ENCODE measurements around the gene UBE3A.

Gene UBE3A

DNA sequence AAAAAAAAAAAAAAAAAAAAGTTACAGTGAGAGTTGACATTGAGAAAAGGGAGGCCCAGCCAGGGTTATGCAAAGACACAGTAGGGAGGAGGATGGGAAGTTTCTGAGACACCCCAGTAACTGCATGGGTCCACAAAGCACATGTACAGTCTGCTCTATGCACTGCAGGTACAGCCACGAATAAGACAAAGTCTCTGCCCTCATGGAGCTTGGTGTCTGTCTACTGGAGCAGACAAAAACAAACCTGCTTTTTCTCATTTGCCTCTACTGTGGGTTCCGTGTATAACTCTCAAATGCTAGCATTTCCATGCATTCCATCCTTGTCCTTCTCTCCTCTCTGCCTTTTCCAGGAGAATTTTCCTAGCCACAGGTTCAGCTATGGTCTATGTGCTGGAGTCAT lies 107.4 kb downstream of the UBE3A start:
- H3K4me3 ChIP-seq (ENCODE audit: low read depth, low read length), result no peak overlapping the region
- TF ChIP-seq, protein P1, sequence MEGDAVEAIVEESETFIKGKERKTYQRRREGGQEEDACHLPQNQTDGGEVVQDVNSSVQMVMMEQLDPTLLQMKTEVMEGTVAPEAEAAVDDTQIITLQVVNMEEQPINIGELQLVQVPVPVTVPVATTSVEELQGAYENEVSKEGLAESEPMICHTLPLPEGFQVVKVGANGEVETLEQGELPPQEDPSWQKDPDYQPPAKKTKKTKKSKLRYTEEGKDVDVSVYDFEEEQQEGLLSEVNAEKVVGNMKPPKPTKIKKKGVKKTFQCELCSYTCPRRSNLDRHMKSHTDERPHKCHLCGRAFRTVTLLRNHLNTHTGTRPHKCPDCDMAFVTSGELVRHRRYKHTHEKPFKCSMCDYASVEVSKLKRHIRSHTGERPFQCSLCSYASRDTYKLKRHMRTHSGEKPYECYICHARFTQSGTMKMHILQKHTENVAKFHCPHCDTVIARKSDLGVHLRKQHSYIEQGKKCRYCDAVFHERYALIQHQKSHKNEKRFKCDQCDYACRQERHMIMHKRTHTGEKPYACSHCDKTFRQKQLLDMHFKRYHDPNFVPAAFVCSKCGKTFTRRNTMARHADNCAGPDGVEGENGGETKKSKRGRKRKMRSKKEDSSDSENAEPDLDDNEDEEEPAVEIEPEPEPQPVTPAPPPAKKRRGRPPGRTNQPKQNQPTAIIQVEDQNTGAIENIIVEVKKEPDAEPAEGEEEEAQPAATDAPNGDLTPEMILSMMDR (IDR thresholded peaks at IDR 0.05; ENCODE audit: low read depth, low read length, missing control alignments), result no peak
- DNase-seq (ENCODE audit: low read depth), result no peak

GRCh38 chr15:25329696-25330095 lies 109.1 kb downstream of the UBE3A start:
- no peak overlapping the region for H3K4me3 ChIP-seq (ENCODE audit: low read depth, low read length)
- DNase-seq (ENCODE audit: low read depth), result no peak
- TF ChIP-seq, protein P1 (IDR thresholded peaks at IDR 0.05; ENCODE audit: low read depth, low read length, missing control alignments), result no peak

- TF ChIP-seq, protein P1 (IDR thresholded peaks at IDR 0.05; ENCODE audit: low read depth, low read length, missing control alignments), result no peak
- no peak overlapping the region for H3K4me3 ChIP-seq (ENCODE audit: low read depth, low read length)
- DNase-seq (ENCODE audit: low read depth), result no peak
These were observed 111.1 kb downstream of the UBE3A start for GRCh38 chr15:25327686-25328085.

DNA sequence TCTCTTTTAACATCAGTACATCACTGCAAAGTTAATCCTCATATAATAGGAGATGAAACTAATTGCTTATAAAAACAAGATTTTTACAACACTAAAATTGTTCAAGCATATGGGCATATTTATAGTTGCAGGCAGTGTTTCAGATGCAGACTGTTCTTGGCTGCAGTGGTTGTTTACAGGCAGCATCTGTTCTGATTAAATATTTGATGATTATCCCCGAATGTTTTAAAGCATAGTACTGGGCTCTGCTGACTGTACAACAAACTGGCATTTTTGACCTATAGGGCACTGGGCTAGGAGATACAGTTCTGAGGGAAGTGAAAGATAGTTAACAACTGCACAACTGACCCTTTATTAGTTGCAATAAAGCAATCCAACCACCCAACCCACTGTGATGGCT lies 113.6 kb downstream of the UBE3A start:
- DNase-seq (ENCODE audit: low read depth), result no peak
- TF ChIP-seq, protein P1 (IDR thresholded peaks at IDR 0.05; ENCODE audit: low read depth, low read length, missing control alignments), result no peak
- H3K4me3 ChIP-seq (ENCODE audit: low read depth, low read length), result no peak overlapping the region

GRCh38 chr15:25323420-25323819 lies 115.4 kb downstream of the UBE3A start:
- TF ChIP-seq, protein P1 (IDR thresholded peaks at IDR 0.05; ENCODE audit: low read depth, low read length, missing control alignments), result no peak
- no peak overlapping the region for H3K4me3 ChIP-seq (ENCODE audit: low read depth, low read length)
- DNase-seq (ENCODE audit: low read depth), result no peak

DNA sequence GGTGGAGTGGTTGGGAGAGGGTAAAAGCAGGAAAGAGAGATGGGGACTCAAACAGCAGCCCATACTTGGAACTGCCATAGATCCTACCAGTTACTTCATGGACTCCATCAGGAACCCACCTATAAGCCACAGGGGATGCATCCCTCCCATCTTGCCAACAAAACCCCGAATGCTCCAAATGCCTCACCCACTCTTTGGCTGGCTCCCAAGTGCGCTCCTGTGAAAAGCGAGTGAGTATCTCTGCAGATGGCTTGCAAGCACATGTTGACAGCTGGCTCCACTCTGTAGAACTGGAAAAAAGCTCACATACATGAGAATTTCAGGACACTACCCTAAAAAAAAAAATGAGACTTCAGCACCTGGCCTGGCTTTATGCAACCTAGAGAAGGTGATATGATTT lies 151.0 kb downstream of the UBE3A start:
- DNase-seq (ENCODE audit: low read depth), result no peak
- TF ChIP-seq, protein P1 (IDR thresholded peaks at IDR 0.05; ENCODE audit: low read depth, low read length, missing control alignments), result no peak
- H3K4me3 ChIP-seq (ENCODE audit: low read depth, low read length), result no peak overlapping the region
